Measurements from ENCODE around the gene GINS2. TPM values are rescaled to one million over a fixed set of nuclear protein-coding genes. Genes with fewer than 3 reads are reported as not detected.

Gene GINS2
- total RNA-seq, 1 donor, result 5.4 TPM

GRCh38 chr16:85657267-85657650 is 31.5 kb downstream of the GINS2 start:
- DNase-seq (ENCODE audit: low read depth in 2 of 3, low spot score in 2 of 3), result no peak

DNA sequence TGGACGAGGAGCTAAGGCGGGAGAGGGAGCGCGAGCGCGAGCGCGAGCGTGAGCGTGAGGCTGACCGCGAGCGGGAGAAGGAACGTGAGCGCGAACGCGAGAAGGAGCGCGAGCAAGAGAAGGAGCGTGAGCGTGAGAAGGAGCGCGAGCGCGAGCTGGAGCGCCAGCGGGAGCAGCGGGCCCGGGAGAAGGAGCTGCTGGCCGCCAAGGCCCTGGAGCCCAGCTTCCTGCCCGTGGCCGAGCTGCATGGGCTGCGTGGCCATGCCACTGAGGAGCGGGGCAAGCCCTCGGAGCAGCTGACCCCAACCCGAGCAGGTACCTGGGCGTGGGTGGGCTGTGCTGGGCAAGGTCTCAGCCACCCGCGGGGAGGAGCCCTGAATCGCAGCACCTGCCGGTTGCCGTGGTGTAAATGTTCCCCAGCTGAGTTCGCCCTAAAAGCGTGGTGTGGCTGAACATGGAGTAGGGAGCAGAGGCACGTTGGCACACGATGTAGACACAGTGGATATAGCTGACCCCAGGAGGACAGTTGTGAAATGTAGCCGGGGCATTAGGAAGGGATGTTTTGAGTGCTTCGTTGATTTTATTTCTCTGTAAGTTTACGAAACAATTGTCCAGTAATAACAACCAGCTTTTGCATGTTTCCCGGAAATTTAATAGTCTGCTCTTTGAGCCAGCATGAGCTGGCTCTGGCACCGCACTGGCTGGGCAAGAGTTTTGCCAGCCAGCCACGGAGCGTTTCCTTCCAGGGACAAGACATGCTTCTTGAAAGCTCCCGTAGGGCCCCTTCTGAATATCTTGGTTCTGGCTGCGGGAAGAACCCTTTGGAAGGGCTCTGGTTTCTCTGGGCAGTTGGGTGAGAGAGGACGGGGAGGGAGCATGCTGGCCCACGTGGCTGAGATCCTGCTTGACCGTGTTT is 32.1 kb downstream of the GINS2 start:
- no peak for DNase-seq (ENCODE audit: low read depth in 2 of 3, low spot score in 2 of 3)

GRCh38 chr16:85655216-85656129 is 33.3 kb downstream of the GINS2 start:
- DNase-seq (ENCODE audit: low read depth in 2 of 3, low spot score in 2 of 3), result no peak

- no peak for DNase-seq (ENCODE audit: low read depth in 2 of 3, low spot score in 2 of 3)
Measured at GRCh38 chr16:85654251-85655095, 34.3 kb downstream of the GINS2 start.

- DNase-seq (ENCODE audit: low read depth in 2 of 3, low spot score in 2 of 3), result no peak
Measured at GRCh38 chr16:85653290-85653891, 35.4 kb downstream of the GINS2 start.

DNA sequence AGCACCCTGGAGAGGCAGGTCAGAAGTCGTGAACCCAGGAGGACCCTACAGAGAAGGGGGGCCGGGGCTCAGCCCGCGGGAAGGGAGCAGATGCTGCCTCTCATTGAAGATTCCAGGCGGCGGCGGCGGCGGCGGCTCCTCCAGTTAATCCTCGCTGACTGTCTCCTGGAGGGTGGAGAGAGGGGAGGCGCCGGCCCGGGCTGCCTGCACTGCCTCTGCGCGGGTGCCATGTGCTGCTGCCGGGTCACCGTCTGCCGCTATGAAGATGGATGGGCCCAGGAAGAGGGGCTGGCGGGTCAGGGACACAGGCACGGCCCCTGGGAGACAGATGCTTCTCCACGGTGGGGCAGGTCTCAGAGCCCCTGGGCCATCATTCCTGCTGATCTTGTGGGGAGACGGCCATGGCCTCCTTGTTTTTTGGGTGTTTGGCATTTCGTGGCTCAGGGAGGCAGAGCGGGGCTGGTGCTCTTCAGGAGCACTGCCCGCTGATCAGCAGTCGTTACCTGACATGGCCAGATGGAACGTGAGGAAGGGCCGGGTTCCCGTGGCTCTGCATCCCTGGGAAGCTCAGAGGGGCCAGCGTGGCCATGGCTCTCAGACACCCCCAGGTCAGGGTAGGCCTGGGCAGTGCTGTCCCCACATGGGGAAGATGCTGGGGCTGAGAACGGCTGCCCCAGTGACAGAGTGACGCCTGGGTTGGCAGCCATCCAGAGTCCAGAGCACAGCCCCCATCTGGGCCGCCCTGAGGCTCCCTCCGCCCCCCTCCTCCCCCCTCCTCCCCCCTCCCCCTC is 36.1 kb downstream of the GINS2 start:
- peak in 2 of 3 donors; percentile 69 to 84 for DNase-seq (ENCODE audit: low read depth in 2 of 3, low spot score in 2 of 3)

DNA sequence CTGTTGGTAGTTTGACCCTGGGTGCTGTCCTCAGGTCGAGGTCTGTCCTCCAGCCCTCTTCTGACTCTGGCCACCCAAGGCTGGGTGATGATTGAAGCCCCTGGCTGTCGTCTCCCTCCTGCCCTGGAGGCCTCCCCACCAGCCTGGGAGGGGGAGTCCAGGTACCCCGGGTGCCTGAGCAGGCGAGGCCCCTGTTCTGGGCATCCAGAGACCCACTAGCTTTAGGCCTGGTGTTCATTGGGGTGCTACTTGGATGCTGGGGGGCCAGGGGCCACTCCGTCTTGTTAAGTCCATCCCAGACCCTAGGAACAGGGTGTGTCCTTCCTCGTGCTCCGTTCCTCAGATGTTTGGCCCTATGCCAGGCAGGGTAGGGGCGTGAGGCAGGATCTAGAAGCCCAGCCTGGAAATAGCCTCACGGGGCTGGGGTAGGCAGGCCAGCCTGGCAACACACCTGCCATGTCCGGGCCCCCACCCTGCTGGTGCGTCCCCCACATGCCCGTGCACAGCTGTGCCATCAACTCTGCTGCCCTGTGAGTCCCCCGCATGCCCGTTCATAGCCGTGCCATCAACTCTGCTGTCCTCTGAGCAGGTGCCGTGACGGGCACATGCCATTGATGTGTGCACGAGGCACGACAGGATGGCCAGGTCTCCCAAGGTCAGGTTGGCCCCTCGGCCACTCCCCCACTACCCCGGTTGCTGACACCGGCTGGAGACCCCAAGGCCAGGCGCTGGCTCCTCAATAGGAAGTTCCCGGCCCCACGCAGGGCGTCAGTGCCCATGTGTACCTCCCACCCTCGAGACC is 36.9 kb downstream of the GINS2 start:
- DNase-seq (ENCODE audit: low read depth in 2 of 3, low spot score in 2 of 3), result peak in 1 of 3 donors; percentile 22

DNA sequence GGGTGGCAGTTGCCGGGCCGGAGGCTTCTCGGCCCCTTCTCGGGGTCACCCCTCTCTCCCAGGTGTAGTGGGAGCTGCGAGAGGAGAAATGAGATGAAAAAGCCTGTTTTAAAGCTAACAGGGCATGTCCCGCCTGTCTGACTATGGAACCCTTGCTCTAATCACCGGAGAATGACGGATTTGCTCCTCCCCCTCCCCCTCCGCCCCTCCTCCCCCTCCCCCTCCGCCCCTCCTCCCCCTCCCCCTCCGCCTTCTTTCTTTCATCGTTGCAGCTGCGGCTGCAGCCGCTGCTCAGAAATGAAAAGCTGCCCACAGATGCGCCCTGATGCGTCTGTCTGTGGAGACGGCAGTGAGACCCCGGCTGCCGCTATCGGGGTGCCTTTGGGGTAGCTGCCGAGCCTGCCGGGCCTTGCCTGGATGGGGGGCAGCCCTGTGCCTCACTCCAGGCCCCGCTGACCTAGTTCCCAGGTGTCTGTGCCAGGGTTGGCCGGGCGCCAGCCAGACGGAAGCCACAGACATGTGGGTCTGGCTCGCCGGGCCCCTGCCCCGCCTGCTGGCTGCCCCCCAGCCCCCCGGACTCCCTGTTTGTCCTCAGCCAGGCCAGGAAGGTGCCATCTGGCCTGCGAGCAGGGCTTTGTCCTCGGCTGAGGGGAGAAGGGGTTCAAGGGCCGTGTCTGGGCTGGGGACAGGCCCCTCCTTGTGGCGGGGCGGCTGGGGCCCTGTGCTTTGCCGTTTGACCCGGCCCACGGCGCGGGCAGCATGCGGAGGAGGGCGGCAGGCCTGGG is 37.7 kb downstream of the GINS2 start:
- DNase-seq (ENCODE audit: low read depth in 2 of 3, low spot score in 2 of 3), result peak in 2 of 3 donors; percentile 31 to 38

DNA sequence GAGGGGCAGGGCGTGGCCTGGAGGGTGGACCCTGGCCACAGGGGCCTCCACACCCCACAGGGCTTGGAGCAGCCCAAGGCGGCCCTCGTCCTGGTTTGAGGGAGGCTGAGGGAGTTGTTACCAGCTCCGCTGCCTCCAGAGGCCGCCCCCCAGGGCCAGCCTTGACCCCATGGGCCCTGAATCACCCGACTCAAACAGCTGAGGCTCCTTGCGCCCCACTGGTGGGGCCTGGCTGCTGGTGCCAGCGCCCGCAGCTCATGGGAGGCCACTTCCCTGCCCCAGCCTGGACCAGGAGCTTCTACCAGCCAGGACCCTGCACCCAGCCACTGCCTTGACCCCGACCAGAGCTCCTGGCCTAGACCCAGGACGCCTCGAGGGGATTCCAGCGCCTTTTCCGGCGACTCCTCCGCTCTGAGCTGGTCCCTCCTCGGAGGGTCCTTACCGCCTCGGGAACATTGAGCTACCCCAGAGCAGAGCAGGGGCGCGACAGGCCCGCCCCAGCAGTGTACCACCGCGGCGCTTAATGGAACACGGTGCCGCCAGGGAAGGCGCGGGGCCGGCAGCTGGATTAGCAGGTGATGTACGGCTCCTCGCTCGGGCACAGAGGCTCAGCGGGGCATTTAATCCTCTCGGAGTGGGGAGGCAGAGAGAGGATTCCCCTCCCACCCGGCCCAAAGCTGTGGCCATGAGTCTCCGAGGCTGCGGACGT is 38.5 kb downstream of the GINS2 start:
- DNase-seq (ENCODE audit: low read depth in 2 of 3, low spot score in 2 of 3), result no peak

GRCh38 chr16:85649411-85650134 is 39.2 kb downstream of the GINS2 start:
- DNase-seq (ENCODE audit: low read depth in 2 of 3, low spot score in 2 of 3), result no peak

DNA sequence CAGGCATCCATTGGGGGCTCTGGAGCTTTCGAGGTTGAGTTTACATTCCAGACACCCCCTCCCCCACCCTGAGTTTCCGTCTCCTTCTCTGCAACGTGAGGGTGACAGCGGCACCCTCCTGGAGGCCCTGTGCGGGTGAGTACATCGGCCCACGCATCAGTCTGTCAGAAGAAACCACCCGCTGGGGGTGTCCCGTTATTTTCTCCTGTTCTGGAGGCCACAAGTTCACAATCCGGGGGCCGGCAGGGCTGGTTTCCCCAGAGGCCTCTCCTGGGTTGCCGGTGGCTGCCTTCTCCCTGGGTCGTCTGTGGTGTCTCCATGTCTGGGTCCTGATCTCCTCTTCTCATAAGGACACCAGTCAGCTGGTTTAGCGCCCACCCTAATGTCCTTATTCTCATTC is 39.9 kb downstream of the GINS2 start:
- no peak for DNase-seq (ENCODE audit: low read depth in 2 of 3, low spot score in 2 of 3)

GRCh38 chr16:85648070-85648714 is 40.6 kb downstream of the GINS2 start:
- DNase-seq (ENCODE audit: low read depth in 2 of 3, low spot score in 2 of 3), result no peak

DNA sequence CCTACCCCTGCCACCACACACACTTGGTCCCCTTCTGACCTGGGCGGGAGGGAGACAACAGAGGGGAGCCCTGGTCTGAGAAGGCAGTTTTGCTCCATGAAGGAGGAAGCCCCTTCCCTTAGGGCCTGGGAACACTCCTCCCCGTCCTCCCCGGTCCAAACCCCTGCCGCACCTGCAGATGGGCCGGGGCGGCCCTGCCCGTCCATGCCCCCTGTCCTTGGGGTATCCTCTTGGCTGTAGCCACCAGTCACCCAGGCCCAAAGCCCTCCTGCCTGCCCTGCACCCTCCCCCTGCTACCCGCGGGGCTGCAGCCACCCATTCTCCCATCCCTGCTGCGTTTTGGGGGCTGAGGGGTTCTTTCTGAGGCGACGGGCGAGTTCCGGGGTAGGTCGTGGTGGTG is 41.8 kb downstream of the GINS2 start:
- no peak for DNase-seq (ENCODE audit: low read depth in 2 of 3, low spot score in 2 of 3)

GRCh38 chr16:85646358-85646907 is 42.3 kb downstream of the GINS2 start:
- no peak for DNase-seq (ENCODE audit: low read depth in 2 of 3, low spot score in 2 of 3)

DNA sequence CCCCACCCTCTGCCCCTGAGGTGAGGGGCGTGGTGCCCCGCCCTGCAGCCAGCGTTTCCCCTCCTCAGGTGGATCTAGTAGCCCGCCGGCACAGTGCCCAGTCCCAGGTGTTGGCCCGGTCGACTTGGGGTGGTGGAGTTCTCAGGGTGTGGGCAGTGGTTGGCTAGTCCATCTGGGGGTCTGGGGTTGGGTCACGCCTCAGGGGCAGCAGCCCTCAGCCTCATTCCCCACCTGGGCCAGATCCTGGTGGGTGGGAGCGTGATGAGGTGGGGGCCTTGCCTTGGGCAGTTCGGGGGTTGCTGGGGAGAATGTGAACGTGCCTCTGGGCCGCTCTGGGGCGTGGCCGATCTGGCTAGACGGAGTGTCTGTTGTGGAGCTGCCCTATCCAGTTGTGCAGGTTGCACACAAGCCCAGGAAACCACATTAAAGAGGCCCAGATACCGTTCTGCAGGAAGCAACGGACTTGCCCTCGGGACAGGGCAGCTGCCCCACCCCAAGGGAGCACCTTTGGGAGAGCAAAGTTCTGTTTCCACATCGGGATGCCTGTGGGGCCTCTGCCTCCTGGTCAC is 43.6 kb downstream of the GINS2 start:
- no peak for DNase-seq (ENCODE audit: low read depth in 2 of 3, low spot score in 2 of 3)
